Vagina (tissue), 2 donors: Measurements from ENCODE around the gene ZMIZ1. TPM values are rescaled to one million over a fixed set of nuclear protein-coding genes. Genes with fewer than 3 reads are reported as not detected.
A peak's percentile ranks its signal among the peaks of the same experiment; 100 is the strongest.

Experiments
- DNase-seq, 2 donors: peaks; one replicate each; pipeline ENCODE4 v3.0.0-alpha.2; 2017; ENCODE audit errors: extremely low spot score in 2 of 2
- H3K27ac ChIP-seq: fragments of 200-600 bp; sonication (generic); one replicate; pipeline ENCODE4 v1.5.1; 2019
- H3K27me3 ChIP-seq: fragments of 200-600 bp; sonication (generic); one replicate; pipeline ENCODE4 v1.5.1; 2019
- H3K36me3 ChIP-seq, 2 donors: fragments of 200-600 bp; sonication (generic); one replicate each; pipeline ENCODE4 v1.5.1; 2017 to 2019
- H3K4me1 ChIP-seq: fragments of 200-600 bp; sonication (generic); one replicate; pipeline ENCODE4 v1.5.1; 2019
- H3K4me3 ChIP-seq, 2 donors: fragments of 200-600 bp; sonication (generic); 1 replicate in 1 of 2; 2 replicates in 1 of 2; pipeline ENCODE4 v1.5.1; 2016 to 2019
- H3K9me3 ChIP-seq: fragments of 200-600 bp; sonication (generic); one replicate; pipeline ENCODE4 v1.5.1; 2019
- POLR2A ChIP-seq, 2 donors: fragments of 450-650 bp; IDR thresholded peaks; one replicate each; pipeline ENCODE4 v1.6.1; 2017; ENCODE audit warnings: antibody characterized with exemption in 2 of 2, mild to moderate bottlenecking in 2 of 2, moderate library complexity in 2 of 2
- POLR2AphosphoS5 ChIP-seq, 2 donors: sonication (generic); formaldehyde crosslinking; IDR thresholded peaks; one replicate each; pipeline ENCODE4 v1.9.0; 2017; ENCODE audit warnings: antibody characterized with exemption in 2 of 2, mild to moderate bottlenecking in 2 of 2, low read depth in 1 of 2; ENCODE audit not compliant: insufficient read depth in 1 of 2
- intact Hi-C: fragments of 100-400 bp; cut with DNase I; formaldehyde crosslinking; loops from one replicate; pipeline ENCODE4 v1.15.1; 2023
- total RNA-seq: library from RNA; depleted of rRNA; stranded (reverse); fragments of >200 nt; gene quantifications from one replicate; pipeline ENCODE4 v1.2.3, GENCODE V29; 2016
- TF ChIP-seq, protein P1 (sequence below), 3 experiments: fragments of 450-650 bp in 2 of 3; fragments of 200-600 bp in 1 of 3; sonication (generic) in 1 of 3; IDR thresholded peaks; one replicate each; pipeline ENCODE4 v1.5.1; 2017 to 2019; ENCODE audit warnings: antibody characterized with exemption in 3 of 3, mild to moderate bottlenecking in 2 of 3, moderate library complexity in 2 of 3

Gene ZMIZ1
- total RNA-seq, 1 donor from 2014 or later = 61.4 TPM

DNA sequence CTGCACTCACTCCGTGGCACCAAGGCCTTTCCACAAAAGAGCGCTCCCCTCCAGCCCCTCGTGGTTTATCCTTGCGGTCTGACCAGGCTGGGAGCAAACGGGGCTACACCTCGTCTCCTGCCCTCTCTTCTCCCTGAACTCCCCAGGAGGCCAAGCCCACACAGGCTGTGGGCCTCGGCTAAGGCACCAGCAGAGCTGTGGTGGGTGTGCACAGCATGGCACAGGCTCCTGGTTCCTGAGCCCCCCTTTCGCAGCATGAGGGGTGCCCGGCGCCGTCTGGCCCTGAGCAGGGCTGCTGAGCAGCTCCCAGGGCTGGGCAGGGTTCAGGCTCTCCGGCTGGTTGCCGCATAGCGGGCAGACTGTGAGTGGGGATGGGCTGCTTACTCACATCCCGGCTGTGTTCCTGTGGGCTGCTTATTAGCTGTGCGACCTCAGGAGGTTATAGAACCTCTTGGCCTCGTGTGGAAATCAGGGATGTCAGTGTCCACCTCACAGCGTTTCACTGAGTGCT lies 90.4 kb downstream of the ZMIZ1 start:
- H3K36me3 ChIP-seq = peaks cover 0 to 11% of the 10 kb centered on the region in 2 donors
- H3K4me3 ChIP-seq = no peak overlapping the region
- H3K27ac ChIP-seq = peak overlapping the region; percentile 76
- peaks cover 96% of the 10 kb centered on the region for H3K4me1 ChIP-seq
- no peaks in the 10 kb centered on the region for H3K9me3 ChIP-seq
- intact Hi-C loops = no loop called here
- H3K27me3 ChIP-seq = no peaks in the 10 kb centered on the region
- TF ChIP-seq POLR2AphosphoS5 (IDR thresholded peaks at IDR 0.05; ENCODE audit: insufficient read depth in 1 of 2, low read depth in 1 of 2) = peak in 1 of 2 donors; percentile 46
- TF ChIP-seq, protein P1, sequence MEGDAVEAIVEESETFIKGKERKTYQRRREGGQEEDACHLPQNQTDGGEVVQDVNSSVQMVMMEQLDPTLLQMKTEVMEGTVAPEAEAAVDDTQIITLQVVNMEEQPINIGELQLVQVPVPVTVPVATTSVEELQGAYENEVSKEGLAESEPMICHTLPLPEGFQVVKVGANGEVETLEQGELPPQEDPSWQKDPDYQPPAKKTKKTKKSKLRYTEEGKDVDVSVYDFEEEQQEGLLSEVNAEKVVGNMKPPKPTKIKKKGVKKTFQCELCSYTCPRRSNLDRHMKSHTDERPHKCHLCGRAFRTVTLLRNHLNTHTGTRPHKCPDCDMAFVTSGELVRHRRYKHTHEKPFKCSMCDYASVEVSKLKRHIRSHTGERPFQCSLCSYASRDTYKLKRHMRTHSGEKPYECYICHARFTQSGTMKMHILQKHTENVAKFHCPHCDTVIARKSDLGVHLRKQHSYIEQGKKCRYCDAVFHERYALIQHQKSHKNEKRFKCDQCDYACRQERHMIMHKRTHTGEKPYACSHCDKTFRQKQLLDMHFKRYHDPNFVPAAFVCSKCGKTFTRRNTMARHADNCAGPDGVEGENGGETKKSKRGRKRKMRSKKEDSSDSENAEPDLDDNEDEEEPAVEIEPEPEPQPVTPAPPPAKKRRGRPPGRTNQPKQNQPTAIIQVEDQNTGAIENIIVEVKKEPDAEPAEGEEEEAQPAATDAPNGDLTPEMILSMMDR (IDR thresholded peaks at IDR 0.05) = no peak
- no peak for TF ChIP-seq POLR2A (IDR thresholded peaks at IDR 0.05)
- no peak for DNase-seq

DNA sequence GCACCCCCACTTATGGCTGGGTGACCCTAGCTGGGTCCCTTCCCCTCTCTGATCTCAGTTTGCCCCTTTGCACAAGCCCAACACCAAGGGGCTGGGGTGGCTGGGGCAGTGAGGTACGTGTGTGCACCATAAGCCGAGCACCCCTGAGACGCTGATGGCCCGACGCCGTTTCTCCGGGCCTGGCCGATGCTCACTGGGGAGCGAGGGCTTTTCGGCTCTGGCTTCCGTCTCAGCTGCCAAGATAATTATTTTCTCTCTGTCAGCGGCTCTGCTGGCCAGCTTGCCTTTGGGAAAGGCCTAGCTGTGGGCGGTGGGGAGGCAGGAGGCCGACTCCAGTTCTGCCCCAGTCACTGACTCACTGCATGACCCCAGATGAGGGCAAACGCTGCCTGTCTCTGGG lies 91.0 kb downstream of the ZMIZ1 start:
- H3K9me3 ChIP-seq = no peaks in the 10 kb centered on the region
- H3K4me3 ChIP-seq = no peak overlapping the region
- no peak for DNase-seq
- peaks cover 94% of the 10 kb centered on the region for H3K4me1 ChIP-seq
- peaks cover 0 to 11% of the 10 kb centered on the region in 2 donors for H3K36me3 ChIP-seq
- TF ChIP-seq POLR2AphosphoS5 (IDR thresholded peaks at IDR 0.05; ENCODE audit: insufficient read depth in 1 of 2, low read depth in 1 of 2) = peak in 1 of 2 donors; percentile 31
- no peak for TF ChIP-seq POLR2A (IDR thresholded peaks at IDR 0.05)
- TF ChIP-seq, protein P1 (IDR thresholded peaks at IDR 0.05) = no peak
- intact Hi-C loops = no loop called here
- no peaks in the 10 kb centered on the region for H3K27me3 ChIP-seq
- H3K27ac ChIP-seq = peak overlapping the region; percentile 76

DNA sequence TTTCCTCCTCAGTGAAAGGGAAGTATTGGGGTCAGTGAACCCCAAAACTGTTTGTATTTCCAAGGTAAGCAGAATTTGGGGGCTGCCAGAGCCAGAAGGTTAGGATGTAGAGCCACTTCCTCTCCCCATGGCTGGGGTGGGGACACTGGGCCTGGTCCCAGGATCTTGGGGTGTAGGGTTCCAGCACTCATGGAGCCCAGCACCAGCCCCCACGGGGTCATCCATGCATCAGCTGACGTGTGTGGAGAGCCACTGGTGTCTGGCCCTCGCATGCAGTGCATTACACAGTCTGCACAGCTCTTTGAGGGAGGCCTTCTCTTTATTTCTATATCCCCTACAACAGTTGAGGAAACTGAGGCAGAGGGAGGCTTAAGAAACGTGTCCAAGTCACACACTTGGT lies 91.4 kb downstream of the ZMIZ1 start:
- no peak for DNase-seq
- Histone ChIP-seq H3K36me3 (peaks cover 0 to 11% of the 10 kb centered on the region in 2 donors), H3K9me3 (no peaks in the 10 kb centered on the region), H3K27ac (peak overlapping the region; percentile 76), H3K4me3 (no peak overlapping the region), H3K4me1 (peaks cover 94% of the 10 kb centered on the region), H3K27me3 (no peaks in the 10 kb centered on the region)
- intact Hi-C loops = no loop called here
- TF ChIP-seq, protein P1 (IDR thresholded peaks at IDR 0.05) = no peak
- TF ChIP-seq POLR2AphosphoS5 (IDR thresholded peaks at IDR 0.05; ENCODE audit: insufficient read depth in 1 of 2, low read depth in 1 of 2) (no peak), POLR2A (IDR thresholded peaks at IDR 0.05) (no peak)

DNA sequence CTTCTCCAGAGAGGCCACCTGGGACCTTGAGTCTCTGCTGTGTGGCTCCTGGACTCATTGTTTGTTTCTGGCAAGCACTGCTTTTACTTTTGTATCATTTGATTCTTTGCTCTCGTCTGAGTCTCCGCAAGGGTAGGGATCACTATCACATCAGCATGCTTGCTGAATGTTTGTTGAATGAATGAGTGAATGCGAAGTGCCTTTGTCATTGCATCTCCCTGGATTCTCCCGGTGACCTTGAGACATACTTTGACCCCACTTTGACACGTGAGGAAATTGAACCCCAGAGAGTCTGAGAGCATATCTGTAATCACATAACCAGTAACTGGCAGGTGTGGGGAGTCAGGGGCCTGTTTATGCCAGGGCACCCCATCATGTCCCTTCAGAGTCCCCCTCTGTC lies 92.8 kb downstream of the ZMIZ1 start:
- Histone ChIP-seq H3K4me3 (no peak overlapping the region), H3K4me1 (peaks cover 93% of the 10 kb centered on the region), H3K27ac (no peak overlapping the region), H3K27me3 (no peaks in the 10 kb centered on the region), H3K36me3 (peaks cover 0 to 15% of the 10 kb centered on the region in 2 donors), H3K9me3 (no peaks in the 10 kb centered on the region)
- no peak for DNase-seq
- intact Hi-C loops = no loop called here
- TF ChIP-seq, protein P1 (IDR thresholded peaks at IDR 0.05) = no peak
- TF ChIP-seq POLR2A (IDR thresholded peaks at IDR 0.05) (no peak), POLR2AphosphoS5 (IDR thresholded peaks at IDR 0.05; ENCODE audit: insufficient read depth in 1 of 2, low read depth in 1 of 2) (no peak)

DNA sequence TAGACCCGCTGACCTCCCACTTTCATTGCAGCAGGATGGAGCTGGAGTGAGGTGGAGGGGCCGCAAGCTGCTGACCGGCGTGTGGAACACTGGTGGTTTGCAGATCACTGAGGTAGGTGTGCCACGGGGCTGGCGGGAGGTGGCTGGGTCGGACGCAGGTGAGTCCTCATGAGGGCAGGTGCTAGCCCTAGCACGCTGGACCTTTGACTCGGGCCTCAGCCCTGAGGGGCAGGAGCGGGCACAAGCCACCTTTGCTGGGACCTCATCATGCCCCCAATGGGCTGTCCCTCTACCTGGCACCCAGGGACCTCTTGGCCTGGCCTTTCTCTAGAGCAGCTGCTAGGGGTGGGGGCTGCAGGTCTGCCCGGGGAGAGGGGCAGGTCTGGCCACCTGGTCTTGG lies 93.3 kb downstream of the ZMIZ1 start:
- Histone ChIP-seq H3K27ac (no peak overlapping the region), H3K4me1 (peaks cover 89% of the 10 kb centered on the region), H3K36me3 (peaks cover 0 to 19% of the 10 kb centered on the region in 2 donors), H3K27me3 (no peaks in the 10 kb centered on the region), H3K9me3 (no peaks in the 10 kb centered on the region), H3K4me3 (no peak overlapping the region)
- no peak for DNase-seq
- intact Hi-C loops = no loop called here
- TF ChIP-seq, protein P1 (IDR thresholded peaks at IDR 0.05) = no peak
- TF ChIP-seq POLR2A (IDR thresholded peaks at IDR 0.05) = no peak
- TF ChIP-seq POLR2AphosphoS5 (IDR thresholded peaks at IDR 0.05; ENCODE audit: insufficient read depth in 1 of 2, low read depth in 1 of 2) = no peak
